Endothelial cell of umbilical vein (primary cell): Measurements from ENCODE around the gene TYRO3. TPM values are rescaled to one million over a fixed set of nuclear protein-coding genes. Genes with fewer than 3 reads are reported as not detected.

Experiments used
- BruUV-seq: library from RNA; stranded (reverse); fragments of 400-500 nt; replicated peaks from 2 replicates; lab custom pipeline; 2021; lab: Mats Ljungman, UMichigan
- CTCF ChIA-PET: fragments of 300-600, 350-600 bp; sonication (Branson Sonifier 250); formaldehyde crosslinking; loops from one replicate; lab custom pipeline; 2021; ENCODE audit warnings: antibody characterized with exemption, inconsistent platforms; lab: Charles Lee
- POLR2A ChIA-PET: fragments of 300-600, 350-600 bp; sonication (Branson Sonifier 250); formaldehyde crosslinking; loops from one replicate; lab custom pipeline; 2021; ENCODE audit warnings: antibody characterized with exemption, inconsistent platforms; lab: Charles Lee
- DNase-seq: peaks from one replicate; pipeline ENCODE4 v3.0.0-alpha.2; 2011; ENCODE audit warnings: low read depth, low spot score
- FAIRE-seq: peaks from 2 replicates; lab custom pipeline; 2011; peaks lifted over from hg19 to GRCh38; lab: Jason Lieb, UNC
- H2AFZ ChIP-seq: 2 replicates; pipeline ENCODE4 v1.6.0; 2012; ENCODE audit warnings: low read depth, low read length, control low read depth, inconsistent platforms
- H3K27ac ChIP-seq: 2 replicates; pipeline ENCODE4 v1.5.1; 2011; ENCODE audit warnings: low read depth, mild to moderate bottlenecking, control low read depth, low read length, moderate library complexity; ENCODE audit not compliant: insufficient read depth
- H3K27me3 ChIP-seq, 2 experiments: 2 replicates each; pipeline versions ENCODE4 v1.6.0 to v1.6.1; 2011; ENCODE audit warnings: low read length in 2 of 2, mixed read lengths in 1 of 2; ENCODE audit not compliant: control insufficient read depth in 2 of 2, insufficient read depth in 2 of 2
- H3K36me3 ChIP-seq, 2 experiments: 2 replicates in 1 of 2; 3 replicates in 1 of 2; pipeline ENCODE4 v1.5.1; 2011; ENCODE audit warnings: low read length in 2 of 2, mild to moderate bottlenecking in 1 of 2, moderate library complexity in 1 of 2; ENCODE audit not compliant: control insufficient read depth in 2 of 2, insufficient read depth in 2 of 2; ENCODE audit errors: extremely low read depth in 1 of 2
- H3K4me1 ChIP-seq: 3 replicates; pipeline ENCODE4 v1.5.1; 2011; ENCODE audit warnings: mild to moderate bottlenecking, low read length; ENCODE audit not compliant: control insufficient read depth, insufficient read depth; ENCODE audit errors: extremely low read depth
- H3K4me2 ChIP-seq: 2 replicates; pipeline ENCODE4 v1.6.1; 2011; ENCODE audit warnings: low read length, control low read depth, mixed read lengths; ENCODE audit not compliant: insufficient read depth
- H3K4me3 ChIP-seq, 3 experiments: fragments of 200-600 bp in 1 of 3; sonication (generic), shearing (Covaris generic) in 1 of 3; replicated peaks in 1 of 3; 2 replicates each; pipeline ENCODE4 v1.5.1; 2011 to 2016; ENCODE audit warnings: control low read depth in 3 of 3, low read length in 3 of 3, mild to moderate bottlenecking in 2 of 3, inconsistent platforms in 1 of 3, low read depth in 1 of 3, moderate library complexity in 1 of 3; ENCODE audit not compliant: insufficient read depth in 1 of 3
- H3K79me2 ChIP-seq: 2 replicates; pipeline ENCODE4 v1.6.0; 2012; ENCODE audit warnings: low read length, inconsistent platforms; ENCODE audit not compliant: control insufficient read depth, insufficient read depth
- H3K9ac ChIP-seq: replicated peaks from 2 replicates; pipeline ENCODE3; 2011; ENCODE audit warnings: low read length, control low read depth; ENCODE audit not compliant: insufficient read depth; ENCODE audit errors: extremely low read depth
- H3K9me1 ChIP-seq: replicated peaks from 3 replicates; pipeline ENCODE4 v1.6.0; 2011; ENCODE audit warnings: mild to moderate bottlenecking, low read length; ENCODE audit not compliant: control insufficient read depth, insufficient read depth; ENCODE audit errors: extremely low read depth
- H3K9me3 ChIP-seq: replicated peaks from 2 replicates; pipeline ENCODE4 v1.5.1; 2012; ENCODE audit warnings: low read length, inconsistent platforms; ENCODE audit not compliant: control insufficient read depth, insufficient read depth
- H4K20me1 ChIP-seq: replicated peaks from 2 replicates; pipeline ENCODE3; 2011; ENCODE audit warnings: mild to moderate bottlenecking, low read length; ENCODE audit not compliant: control insufficient read depth, insufficient read depth; ENCODE audit errors: extremely low read depth
- EZH2 ChIP-seq: IDR thresholded peaks from 2 replicates; pipeline ENCODE4 v1.6.1; 2012; ENCODE audit warnings: borderline replicate concordance, low read depth, mild to moderate bottlenecking, moderate library complexity, low read length, inconsistent platforms; ENCODE audit not compliant: severe bottlenecking
- FOS ChIP-seq: IDR thresholded peaks from 2 replicates; pipeline ENCODE4 v1.6.1; 2011; ENCODE audit warnings: mild to moderate bottlenecking, low read length, moderate library complexity, borderline replicate concordance; ENCODE audit not compliant: insufficient read depth
- MAX ChIP-seq: IDR thresholded peaks from 2 replicates; pipeline ENCODE4 v1.6.1; 2011; ENCODE audit not compliant: insufficient read depth, insufficient read length
- POLR2A ChIP-seq: IDR thresholded peaks from 2 replicates; pipeline ENCODE4 v1.6.1; 2012; ENCODE audit warnings: low read depth, mild to moderate bottlenecking, control low read depth, low read length
- dilution Hi-C: fragments of 300-500 bp; cut with MboI; formaldehyde crosslinking; loops from one replicate; pipeline ENCODE4 v1.15.0; 2019; ENCODE audit warnings: low sequenced_read_pairs; ENCODE audit not compliant: extremely low pct_ligation_motif_present
- intact Hi-C: fragments of 100-400 bp; cut with micrococcal nuclease; formaldehyde crosslinking; loops from one replicate; pipeline ENCODE4 v1.10.0; 2022
- polyA plus RNA-seq, 4 experiments: library from polyadenylated mRNA; depleted of rRNA in 3 of 4; stranded (reverse) in 3 of 4; unstranded in 1 of 4; fragments of >200 nt; gene quantifications; 2 replicates each; pipeline versions ENCODE4 v1.2.1 to v1.2.3, GENCODE V29; 2011 to 2012; ENCODE audit warnings: missing spikeins in 1 of 4
- total RNA-seq: library from RNA; stranded (reverse); gene quantifications from 2 replicates; pipeline ENCODE4 v1.2.3, GENCODE V29; 2021
- TF ChIP-seq, protein P1 (sequence below), 2 donors: IDR thresholded peaks; 1 replicate in 1 of 2; 2 replicates in 1 of 2; pipeline ENCODE4 v1.5.1; 2011; ENCODE audit warnings: low read length in 2 of 2, mild to moderate bottlenecking in 2 of 2, moderate library complexity in 2 of 2, control low read depth in 1 of 2, inconsistent platforms in 1 of 2, low read depth in 1 of 2; ENCODE audit not compliant: insufficient read depth in 1 of 2; ENCODE audit errors: extremely low read depth in 1 of 2

Gene TYRO3
- total and polyA plus RNA-seq, 2 donors (not counting 3 experiments of a cell fraction or from before 2014, with no cell fraction given) = 14.1 to 14.5 TPM

GRCh38 chr15:41554915-41555314 is 4.1 kb upstream of the TYRO3 start:
- Histone ChIP-seq H2AFZ (peak overlapping the region; percentile 16), H3K9ac (no peak overlapping the region), H3K4me3 (no peak overlapping the region), H4K20me1 (no peaks in the 10 kb centered on the region), H3K36me3 (no peaks in the 10 kb centered on the region), H3K9me3 (no peaks in the 10 kb centered on the region), H3K4me2 (peak overlapping the region; percentile 23), H3K27ac (no peak overlapping the region), H3K79me2 (no peaks in the 10 kb centered on the region), H3K27me3 (no peaks in the 10 kb centered on the region), H3K4me1 (peaks cover 22% of the 10 kb centered on the region), H3K9me1 (no peaks in the 10 kb centered on the region)
- DNase-seq = peak; percentile 14
- peak; percentile 74 for FAIRE-seq
- CTCF ChIA-PET = interaction anchor here (0.8 to 2.0 kb wide), 3 partner anchors 11 to 89 kb away, joined by 4 to 9 read pairs (median 6); partner anchors contain the start of gene RPAP1
- POLR2A ChIA-PET = no interaction called here
- intact Hi-C loops (loop anchor here (5.0 kb wide), 2 partner anchors 88 to 107 kb away; partner anchors contain the start of gene MGA), dilution Hi-C loops (no loop called here)
- no TSS peak for BruUV-seq
- TF ChIP-seq MAX (no peak), POLR2A (no peak), FOS (no peak)
- TF ChIP-seq, protein P1, sequence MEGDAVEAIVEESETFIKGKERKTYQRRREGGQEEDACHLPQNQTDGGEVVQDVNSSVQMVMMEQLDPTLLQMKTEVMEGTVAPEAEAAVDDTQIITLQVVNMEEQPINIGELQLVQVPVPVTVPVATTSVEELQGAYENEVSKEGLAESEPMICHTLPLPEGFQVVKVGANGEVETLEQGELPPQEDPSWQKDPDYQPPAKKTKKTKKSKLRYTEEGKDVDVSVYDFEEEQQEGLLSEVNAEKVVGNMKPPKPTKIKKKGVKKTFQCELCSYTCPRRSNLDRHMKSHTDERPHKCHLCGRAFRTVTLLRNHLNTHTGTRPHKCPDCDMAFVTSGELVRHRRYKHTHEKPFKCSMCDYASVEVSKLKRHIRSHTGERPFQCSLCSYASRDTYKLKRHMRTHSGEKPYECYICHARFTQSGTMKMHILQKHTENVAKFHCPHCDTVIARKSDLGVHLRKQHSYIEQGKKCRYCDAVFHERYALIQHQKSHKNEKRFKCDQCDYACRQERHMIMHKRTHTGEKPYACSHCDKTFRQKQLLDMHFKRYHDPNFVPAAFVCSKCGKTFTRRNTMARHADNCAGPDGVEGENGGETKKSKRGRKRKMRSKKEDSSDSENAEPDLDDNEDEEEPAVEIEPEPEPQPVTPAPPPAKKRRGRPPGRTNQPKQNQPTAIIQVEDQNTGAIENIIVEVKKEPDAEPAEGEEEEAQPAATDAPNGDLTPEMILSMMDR (IDR thresholded peaks at IDR 0.05; ENCODE audit: extremely low read depth in 1 of 2, insufficient read depth in 1 of 2, low read depth in 1 of 2, low read length in 2 of 2) = no peak

- Histone ChIP-seq H3K9me3 (no peaks in the 10 kb centered on the region), H3K27ac (no peak overlapping the region), H3K79me2 (no peaks in the 10 kb centered on the region), H4K20me1 (no peaks in the 10 kb centered on the region), H3K9ac (no peak overlapping the region), H3K4me3 (no peak overlapping the region), H3K27me3 (no peaks in the 10 kb centered on the region), H3K4me2 (no peak overlapping the region), H3K36me3 (no peaks in the 10 kb centered on the region), H3K4me1 (peaks cover 22% of the 10 kb centered on the region), H3K9me1 (no peaks in the 10 kb centered on the region), H2AFZ (no peak overlapping the region)
- intact Hi-C loops = loop anchor here (1.0 to 5.0 kb wide), 6 partner anchors 12 to 255 kb away; partner anchors contain the start of genes MAPKBP1, MGA and RPAP1
- CTCF ChIA-PET = interaction anchor here (1.0 to 2.8 kb wide), 9 partner anchors 8 to 91 kb away, joined by 3 to 29 read pairs (median 9); partner anchors contain the start of gene RPAP1
- BruUV-seq = no TSS peak
- DNase-seq (no peak), FAIRE-seq (no peak)
- POLR2A ChIA-PET = no interaction called here
- no peak for TF ChIP-seq EZH2
- dilution Hi-C loops = no loop called here
These were observed 2.3 kb upstream of the TYRO3 start for GRCh38 chr15:41556677-41557076.
